ENCODE data around the gene SHANK2.
"Not testable (repeated sequence)": the region's sequence is repeated elsewhere in the genome, so short reads cannot be mapped to it uniquely, and the experiment has no call there.

SHANK2 gene

GRCh38 chr11:71245601-71246391, 6.6 kb downstream of the SHANK2 start:
- no peak for DNase-seq (ENCODE audit: low read depth)

- peak; percentile 27 for DNase-seq (ENCODE audit: low read depth)
These were observed 8.1 kb downstream of the SHANK2 start for GRCh38 chr11:71244116-71244810.

- DNase-seq (ENCODE audit: low read depth), result no peak
These were observed 10.0 kb downstream of the SHANK2 start for GRCh38 chr11:71242391-71242790.

- no peak for DNase-seq (ENCODE audit: low read depth)
These were observed 10.6 kb downstream of the SHANK2 start for GRCh38 chr11:71241721-71242259.

GRCh38 chr11:71240865-71241691, 11.3 kb downstream of the SHANK2 start:
- peak; percentile 97 for DNase-seq (ENCODE audit: low read depth)

- DNase-seq (ENCODE audit: low read depth), result no peak
These were observed 12.2 kb downstream of the SHANK2 start for GRCh38 chr11:71240061-71240690.

- no peak for DNase-seq (ENCODE audit: low read depth)
These were observed 12.8 kb downstream of the SHANK2 start for GRCh38 chr11:71239581-71239980.

- no peak for DNase-seq (ENCODE audit: low read depth)
These were observed 13.4 kb downstream of the SHANK2 start for GRCh38 chr11:71238941-71239340.

- DNase-seq (ENCODE audit: low read depth), result no peak
These were observed 14.0 kb downstream of the SHANK2 start for GRCh38 chr11:71238285-71238875.

GRCh38 chr11:71237853-71238252, 14.5 kb downstream of the SHANK2 start:
- DNase-seq (ENCODE audit: low read depth), result no peak

GRCh38 chr11:71236836-71237475, 15.4 kb downstream of the SHANK2 start:
- DNase-seq (ENCODE audit: low read depth), result no peak

- DNase-seq (ENCODE audit: low read depth), result no peak
These were observed 16.7 kb downstream of the SHANK2 start for GRCh38 chr11:71235719-71236118.

GRCh38 chr11:71233896-71234852, 18.2 kb downstream of the SHANK2 start:
- DNase-seq (ENCODE audit: low read depth), result not testable (repeated sequence)

- no peak for DNase-seq (ENCODE audit: low read depth)
These were observed 20.0 kb downstream of the SHANK2 start for GRCh38 chr11:71232364-71232763.

GRCh38 chr11:71228961-71229360, 23.4 kb downstream of the SHANK2 start:
- no peak for DNase-seq (ENCODE audit: low read depth)

- no peak for DNase-seq (ENCODE audit: low read depth)
These were observed 25.2 kb downstream of the SHANK2 start for GRCh38 chr11:71227058-71227659.

GRCh38 chr11:71223671-71224660, 28.4 kb downstream of the SHANK2 start:
- DNase-seq (ENCODE audit: low read depth), result no peak

- no peak for DNase-seq (ENCODE audit: low read depth)
These were observed 29.3 kb downstream of the SHANK2 start for GRCh38 chr11:71223081-71223405.

All from iris pigment epithelial cell (primary cell).